Trophoblast cell (in vitro differentiated cells and primary cell): ENCODE measurements around the gene SEMA4D.
"Not testable (repeated sequence)": the region's sequence is repeated elsewhere in the genome, so short reads cannot be mapped to it uniquely, and the experiment has no call there.

Source experiments
- DNase-seq, 2 donors: peaks; one replicate each; pipeline ENCODE4 v3.0.0-alpha.2; 2016
- H2AFZ ChIP-seq: 2 replicates; pipeline ENCODE4 v1.6.1; 2013; ENCODE audit warnings: low read length, moderate library complexity, mild to moderate bottlenecking; ENCODE audit not compliant: insufficient read depth, poor library complexity
- H2AK5ac ChIP-seq: 2 replicates; pipeline ENCODE4 v1.6.1; 2013; ENCODE audit warnings: mild to moderate bottlenecking, low read length
- H2BK120ac ChIP-seq: 2 replicates; pipeline ENCODE4 v1.6.1; 2013; ENCODE audit warnings: low read length, mild to moderate bottlenecking, moderate library complexity; ENCODE audit not compliant: insufficient read depth, poor library complexity
- H2BK12ac ChIP-seq: 2 replicates; pipeline ENCODE4 v1.6.1; 2013; ENCODE audit warnings: mild to moderate bottlenecking, low read length, moderate library complexity
- H2BK5ac ChIP-seq: 2 replicates; pipeline ENCODE4 v1.6.1; 2013; ENCODE audit warnings: low read length, low read depth, moderate library complexity, mild to moderate bottlenecking; ENCODE audit not compliant: poor library complexity
- H3K14ac ChIP-seq: 2 replicates; pipeline ENCODE4 v1.6.1; 2013; ENCODE audit warnings: mild to moderate bottlenecking, low read length
- H3K18ac ChIP-seq: 2 replicates; pipeline ENCODE4 v1.6.1; 2013; ENCODE audit warnings: mild to moderate bottlenecking, low read length
- H3K23ac ChIP-seq: 2 replicates; pipeline ENCODE4 v1.6.1; 2013; ENCODE audit warnings: low read length
- H3K27ac ChIP-seq: 2 replicates; pipeline ENCODE4 v1.5.1; 2013; ENCODE audit warnings: low read depth, mild to moderate bottlenecking, inconsistent platforms, low read length, moderate library complexity
- H3K27me3 ChIP-seq: 2 replicates; pipeline ENCODE4 v1.6.1; 2013; ENCODE audit warnings: inconsistent platforms, mild to moderate bottlenecking, low read length, moderate library complexity; ENCODE audit not compliant: insufficient read depth
- H3K36me3 ChIP-seq, 2 experiments: 1 replicate in 1 of 2; 2 replicates in 1 of 2; pipeline ENCODE4 v1.6.1; 2013; ENCODE audit warnings: low read length in 2 of 2, mild to moderate bottlenecking in 2 of 2, moderate library complexity in 1 of 2; ENCODE audit not compliant: insufficient read depth in 2 of 2, control insufficient read depth in 1 of 2
- H3K4ac ChIP-seq: 2 replicates; pipeline ENCODE4 v1.6.1; 2013; ENCODE audit warnings: low read depth, mild to moderate bottlenecking, low read length, moderate library complexity
- H3K4me1 ChIP-seq, 2 experiments: 1 replicate in 1 of 2; 2 replicates in 1 of 2; pipeline ENCODE4 v1.6.1; 2013; ENCODE audit warnings: low read length in 2 of 2, mild to moderate bottlenecking in 2 of 2, moderate library complexity in 1 of 2; ENCODE audit not compliant: insufficient read depth in 2 of 2, control insufficient read depth in 1 of 2
- H3K4me2 ChIP-seq: 2 replicates; pipeline ENCODE4 v1.6.1; 2013; ENCODE audit warnings: inconsistent platforms, mild to moderate bottlenecking, low read length, moderate library complexity
- H3K4me3 ChIP-seq: 2 replicates; pipeline ENCODE4 v1.5.1; 2013; ENCODE audit warnings: mild to moderate bottlenecking, low read depth, low read length, inconsistent platforms
- H3K79me1 ChIP-seq: one replicate; pipeline ENCODE4 v1.6.1; 2013; ENCODE audit warnings: low read length
- H3K79me2 ChIP-seq: 2 replicates; pipeline ENCODE4 v1.6.1; 2013; ENCODE audit warnings: low read length, mild to moderate bottlenecking; ENCODE audit not compliant: control insufficient read depth, insufficient read depth, poor library complexity
- H3K9ac ChIP-seq: 2 replicates; pipeline ENCODE4 v1.6.1; 2013; ENCODE audit warnings: mild to moderate bottlenecking, low read length
- H3K9me3 ChIP-seq: 2 replicates; pipeline ENCODE4 v1.6.1; 2013; ENCODE audit warnings: low read depth, mild to moderate bottlenecking, control low read depth, inconsistent platforms, low read length; ENCODE audit not compliant: insufficient read depth
- H4K12ac ChIP-seq: 2 replicates; pipeline ENCODE4 v1.6.1; 2013; ENCODE audit warnings: low read depth, mild to moderate bottlenecking, low read length, moderate library complexity
- H4K8ac ChIP-seq: 2 replicates; pipeline ENCODE4 v1.6.1; 2013; ENCODE audit warnings: low read depth, mild to moderate bottlenecking, low read length, moderate library complexity
- H4K91ac ChIP-seq: one replicate; pipeline ENCODE4 v1.6.1; 2013; ENCODE audit warnings: low read depth, mild to moderate bottlenecking, low read length, moderate library complexity
- WGBS: extraction: QIAGEN DNeasy Blood & Tissue Kit; methylation state at CpG from one replicate; pipeline ENCODE4 v1.1.7; 2013; ENCODE audit warnings: missing lambda C conversion rate; ENCODE audit not compliant: insufficient read length, insufficient coverage; ENCODE audit errors: extremely low coverage; 5-methylcytosine and 5-hydroxymethylcytosine counted together

SEMA4D gene

DNA sequence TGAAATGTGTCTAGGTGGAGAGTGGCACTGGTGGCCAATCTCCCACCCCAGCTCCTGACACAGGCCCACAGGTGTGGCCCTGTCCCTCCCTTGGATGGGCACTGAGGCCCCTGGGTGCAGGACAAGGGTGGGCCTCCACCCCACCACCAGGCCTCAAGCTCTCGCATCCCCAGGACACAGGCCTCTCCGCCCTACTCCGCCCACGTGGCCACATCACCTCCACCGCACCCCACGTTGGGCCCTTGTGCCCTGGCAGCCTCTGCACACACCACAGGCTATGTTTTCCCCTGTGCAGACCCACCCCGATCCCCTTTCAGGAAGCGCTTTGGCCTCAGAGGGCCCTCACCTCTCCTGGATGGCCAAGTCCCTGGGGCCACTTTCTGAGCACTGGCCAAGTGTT is 124.9 kb downstream of the SEMA4D start:
- Histone ChIP-seq H2AK5ac (no peak overlapping the region), H2BK120ac (no peak overlapping the region), H3K9ac (no peak overlapping the region), H4K91ac (no peak overlapping the region), H3K36me3 (peaks cover 0 to 3% of the 10 kb centered on the region in 2 experiments), H2AFZ (no peak overlapping the region), H3K18ac (no peak overlapping the region), H3K4me3 (no peak overlapping the region), H4K12ac (no peak overlapping the region), H3K9me3 (peaks cover 12% of the 10 kb centered on the region), H3K14ac (no peak overlapping the region), H2BK5ac (no peak overlapping the region), H4K8ac (no peak overlapping the region), H3K4me1 (peaks cover 4 to 9% of the 10 kb centered on the region in 2 experiments), H3K79me2 (no peaks in the 10 kb centered on the region), H2BK12ac (no peak overlapping the region), H3K79me1 (no peaks in the 10 kb centered on the region), H3K4me2 (no peak overlapping the region), H3K27ac (no peak overlapping the region), H3K23ac (no peak overlapping the region), H3K4ac (no peak overlapping the region), H3K27me3 (no peaks in the 10 kb centered on the region)
- DNase-seq: no peak
- no CpG with 5 or more reads among the region's 8 CpGs for WGBS

DNA sequence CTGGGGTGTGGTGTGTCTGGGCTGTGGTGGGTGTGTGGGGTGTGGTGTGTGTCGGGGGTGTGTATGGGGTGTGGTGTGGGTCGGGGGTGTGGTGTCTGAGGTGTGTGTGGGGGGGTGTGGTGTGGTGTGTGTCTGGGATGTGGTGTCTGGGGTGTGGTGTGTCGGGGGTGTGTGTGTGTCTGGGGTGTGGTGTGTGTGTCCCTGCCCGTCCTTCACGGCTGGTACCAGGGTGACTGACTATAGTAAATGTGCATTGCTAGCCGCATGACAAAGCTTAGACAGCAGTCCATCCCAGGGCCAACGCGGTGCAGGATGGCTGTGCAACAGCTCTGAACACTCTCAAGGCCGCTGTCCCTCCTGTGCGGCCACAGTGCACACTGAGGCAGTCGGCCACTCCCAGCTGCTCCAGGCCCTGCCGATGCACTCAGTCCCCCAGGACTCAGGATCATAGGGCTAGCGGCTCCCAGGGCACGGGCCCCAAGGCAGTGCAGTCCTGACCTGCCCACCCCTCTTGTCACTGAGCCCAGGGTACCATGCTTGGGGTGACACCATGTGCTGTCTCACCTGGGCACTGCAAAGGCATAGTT is 125.6 kb downstream of the SEMA4D start:
- H3K14ac ChIP-seq: no peak overlapping the region
- H3K18ac ChIP-seq: no peak overlapping the region
- peaks cover 12% of the 10 kb centered on the region for H3K9me3 ChIP-seq
- H3K23ac ChIP-seq: no peak overlapping the region
- no peak for DNase-seq
- no peaks in the 10 kb centered on the region for H3K79me2 ChIP-seq
- H3K4ac ChIP-seq: no peak overlapping the region
- H3K79me1 ChIP-seq: no peaks in the 10 kb centered on the region
- no peak overlapping the region for H3K27ac ChIP-seq
- no peak overlapping the region for H3K4me3 ChIP-seq
- no peak overlapping the region for H4K91ac ChIP-seq
- H3K27me3 ChIP-seq: no peaks in the 10 kb centered on the region
- no peak overlapping the region for H3K4me2 ChIP-seq
- no peak overlapping the region for H2BK120ac ChIP-seq
- no peak overlapping the region for H4K8ac ChIP-seq
- no peak overlapping the region for H2AK5ac ChIP-seq
- H2AFZ ChIP-seq: no peak overlapping the region
- no peak overlapping the region for H4K12ac ChIP-seq
- peaks cover 0 to under 1% of the 10 kb centered on the region in 2 experiments for H3K36me3 ChIP-seq
- 100% methylated on average over 2 of the region's 14 CpGs for WGBS
- H3K9ac ChIP-seq: no peak overlapping the region
- H2BK12ac ChIP-seq: no peak overlapping the region
- no peak overlapping the region for H2BK5ac ChIP-seq
- peaks cover 4 to 9% of the 10 kb centered on the region in 2 experiments for H3K4me1 ChIP-seq

DNA sequence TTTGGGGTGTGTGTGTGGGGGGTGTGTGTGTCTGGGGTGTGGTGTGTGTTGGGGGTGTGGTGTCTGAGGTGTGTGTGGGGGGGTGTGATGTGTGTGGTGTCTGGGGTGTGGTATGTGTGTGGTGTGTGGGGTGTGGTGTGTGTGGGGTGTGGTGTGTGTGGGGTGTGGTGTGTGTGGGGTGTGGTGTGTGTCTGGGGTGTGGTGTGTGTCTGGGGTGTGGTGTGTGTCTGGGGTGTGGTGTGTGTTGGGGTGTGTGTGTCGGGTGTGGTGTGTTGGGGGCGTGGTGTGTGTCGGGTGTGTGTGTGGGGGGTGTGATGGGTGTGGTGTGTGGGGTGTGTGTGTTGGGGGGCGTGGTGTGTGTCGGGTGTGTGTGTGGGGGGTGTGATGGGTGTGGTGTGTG is 126.1 kb downstream of the SEMA4D start:
- H4K8ac ChIP-seq, H3K79me1 ChIP-seq, DNase-seq, H2BK120ac ChIP-seq, H3K4me2 ChIP-seq, H3K14ac ChIP-seq, H3K79me2 ChIP-seq, H3K4ac ChIP-seq, H2AFZ ChIP-seq, H3K23ac ChIP-seq, H2AK5ac ChIP-seq, H3K27me3 ChIP-seq, H3K4me1 ChIP-seq, H4K91ac ChIP-seq, H3K18ac ChIP-seq, H3K9ac ChIP-seq, H2BK12ac ChIP-seq, H2BK5ac ChIP-seq, H4K12ac ChIP-seq, H3K4me3 ChIP-seq, H3K36me3 ChIP-seq, H3K27ac ChIP-seq: not testable (repeated sequence)
- WGBS: no CpG with 5 or more reads among the region's 5 CpGs
- peaks cover 12% of the 10 kb centered on the region for H3K9me3 ChIP-seq

DNA sequence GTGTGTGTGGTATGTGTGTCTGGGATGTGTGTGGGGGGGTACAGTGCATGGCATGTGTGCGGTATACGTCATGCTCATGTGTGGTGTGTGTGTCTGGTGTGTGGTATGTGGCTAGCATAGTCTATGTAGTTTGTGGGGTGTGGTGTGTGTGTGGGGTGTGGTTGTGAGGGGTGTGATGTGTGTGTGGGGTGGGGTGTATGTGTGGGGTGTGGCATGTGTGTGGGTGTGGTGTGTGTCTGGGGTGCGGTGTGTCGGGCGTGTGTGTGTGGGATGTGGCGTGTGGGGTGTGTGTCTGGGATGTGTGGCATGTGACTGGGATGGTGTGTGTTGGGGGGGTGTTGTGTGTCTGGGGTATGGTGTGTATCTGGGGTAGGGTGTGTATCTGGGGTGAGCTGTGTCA is 127.3 kb downstream of the SEMA4D start:
- no peak overlapping the region for H2BK12ac ChIP-seq
- H3K79me1 ChIP-seq: no peaks in the 10 kb centered on the region
- H3K27me3 ChIP-seq: no peaks in the 10 kb centered on the region
- no peak overlapping the region for H4K8ac ChIP-seq
- H3K4me3 ChIP-seq: peak overlapping the region; percentile 49
- H3K79me2 ChIP-seq: no peaks in the 10 kb centered on the region
- no peak overlapping the region for H3K4ac ChIP-seq
- H3K14ac ChIP-seq: no peak overlapping the region
- H2BK5ac ChIP-seq: no peak overlapping the region
- H3K18ac ChIP-seq: no peak overlapping the region
- peaks cover 4 to 9% of the 10 kb centered on the region in 2 experiments for H3K4me1 ChIP-seq
- no peak overlapping the region for H4K91ac ChIP-seq
- H3K9ac ChIP-seq: no peak overlapping the region
- H2AFZ ChIP-seq: no peak overlapping the region
- H4K12ac ChIP-seq: no peak overlapping the region
- no peaks in the 10 kb centered on the region for H3K36me3 ChIP-seq
- no peak overlapping the region for H3K27ac ChIP-seq
- H3K4me2 ChIP-seq: no peak overlapping the region
- peak overlapping the region; percentile 1 for H3K23ac ChIP-seq
- 100% methylated on average over 1 of the region's 6 CpGs for WGBS
- no peak for DNase-seq
- no peak overlapping the region for H2AK5ac ChIP-seq
- no peak overlapping the region for H2BK120ac ChIP-seq
- H3K9me3 ChIP-seq: peaks cover 12% of the 10 kb centered on the region
